GM12878 (cell line): ENCODE measurements around the gene ZNF780B. TPM values are rescaled to one million over a fixed set of nuclear protein-coding genes. Genes with fewer than 3 reads are reported as not detected.
A peak's percentile ranks its signal among the peaks of the same experiment; 100 is the strongest.

Experiments used
- ATAC-seq: fragments of 200-7000 bp; cut with Tn5 transposase; 3 replicates; pipeline ENCODE4 v1.9.1; 2020; ENCODE audit warnings: mild to moderate bottlenecking, moderate library complexity
- BruUV-seq: library from RNA; stranded (reverse); fragments of 400-500 nt; replicated peaks from 2 replicates; lab custom pipeline; 2021; lab: Mats Ljungman, UMichigan
- CTCF ChIA-PET: fragments of 300-600 bp; sonication (Branson Sonifier 250); formaldehyde crosslinking; extraction: SDS; loops from one replicate; lab custom pipeline; 2021; ENCODE audit warnings: inconsistent platforms; lab: Yijun Ruan, JAX
- POLR2A ChIA-PET: fragments of 350-600 bp; formaldehyde crosslinking; extraction: SDS; loops from one replicate; lab custom pipeline; 2021; ENCODE audit warnings: inconsistent platforms; lab: Charles Lee
- RAD21 ChIA-PET: fragments of 300-600 bp; sonication (Branson Sonifier 250); formaldehyde crosslinking; loops from one replicate; lab custom pipeline; 2023; ENCODE audit warnings: antibody characterized with exemption; ENCODE audit not compliant: unreplicated experiment; lab: Charles Lee
- SMC1A ChIA-PET: fragments of 300-600 bp; sonication (Branson Sonifier 250); formaldehyde crosslinking; loops from one replicate; lab custom pipeline; 2023; ENCODE audit not compliant: unreplicated experiment, uncharacterized antibody; lab: Charles Lee
- DNase-seq: peaks from one replicate; pipeline ENCODE4 v3.0.0-alpha.2; 2011; ENCODE audit warnings: low read depth, low spot score
- FAIRE-seq: peaks from 3 replicates; lab custom pipeline; 2011; peaks lifted over from hg19 to GRCh38; lab: Jason Lieb, UNC
- H2AFZ ChIP-seq: 2 replicates; pipeline ENCODE4 v1.6.0; 2011; ENCODE audit warnings: low read depth, low read length, control low read depth; ENCODE audit not compliant: control insufficient read depth
- H3K27ac ChIP-seq: 2 replicates; pipeline ENCODE4 v1.5.1; 2011; ENCODE audit warnings: control low read depth; ENCODE audit not compliant: control insufficient read depth, insufficient read depth
- H3K27me3 ChIP-seq, 2 experiments: replicated peaks in 1 of 2; 2 replicates each; pipeline versions ENCODE4 v1.6.0 to v1.6.1; 2011; ENCODE audit warnings: low read length in 1 of 2; ENCODE audit not compliant: control insufficient read depth in 2 of 2, insufficient read depth in 2 of 2
- H3K36me3 ChIP-seq, 2 experiments: 2 replicates each; pipeline ENCODE4 v1.5.1; 2011; ENCODE audit warnings: low read length in 1 of 2; ENCODE audit not compliant: control insufficient read depth in 2 of 2, insufficient read depth in 2 of 2
- H3K4me1 ChIP-seq: 2 replicates; pipeline ENCODE4 v1.6.1; 2011; ENCODE audit warnings: mild to moderate bottlenecking, low read length, moderate library complexity, mixed read lengths; ENCODE audit not compliant: control insufficient read depth, insufficient read depth
- H3K4me2 ChIP-seq: 2 replicates; pipeline ENCODE4 v1.6.0; 2011; ENCODE audit warnings: control low read depth; ENCODE audit not compliant: control insufficient read depth, insufficient read depth
- H3K4me3 ChIP-seq: fragments of 200-600 bp; sonication (generic); 2 replicates; pipeline ENCODE4 v1.5.1; 2016
- H3K79me2 ChIP-seq: 2 replicates; pipeline ENCODE4 v1.6.0; 2011; ENCODE audit warnings: low read length; ENCODE audit not compliant: control insufficient read depth, insufficient read depth
- H3K9ac ChIP-seq: 2 replicates; pipeline ENCODE4 v1.8.0; 2011; ENCODE audit warnings: low read length, control low read depth, mixed read lengths; ENCODE audit not compliant: control insufficient read depth, insufficient read depth
- H3K9me3 ChIP-seq: replicated peaks from 3 replicates; pipeline ENCODE4 v1.5.1; 2011; ENCODE audit warnings: mild to moderate bottlenecking, low read length; ENCODE audit not compliant: control insufficient read depth, insufficient read depth
- H4K20me1 ChIP-seq: 2 replicates; pipeline ENCODE4 v1.6.0; 2011; ENCODE audit not compliant: control insufficient read depth, insufficient read depth
- ATF7 ChIP-seq: fragments of 450-650 bp; IDR thresholded peaks from 2 replicates; pipeline ENCODE4 v1.6.1; 2016; ENCODE audit warnings: low read depth, mild to moderate bottlenecking
- BCL3 ChIP-seq: IDR thresholded peaks from 2 replicates; pipeline ENCODE4 v1.6.1; 2011; ENCODE audit warnings: borderline replicate concordance, low read depth, mild to moderate bottlenecking, moderate library complexity, low read length; ENCODE audit not compliant: insufficient read depth, poor library complexity, severe bottlenecking
- CBX3 ChIP-seq: fragments of 200-600 bp; sonication (generic); IDR thresholded peaks from 2 replicates; pipeline ENCODE4 v1.6.1; 2016; ENCODE audit warnings: low read depth, borderline replicate concordance
- CHD2 ChIP-seq: IDR thresholded peaks from 2 replicates; pipeline ENCODE4 v1.6.1; 2011; ENCODE audit warnings: low read depth, low read length, improper control_type of control experiment, borderline replicate concordance
- EED ChIP-seq: sonication (generic); IDR thresholded peaks from 2 replicates; pipeline ENCODE4 v1.6.1; 2016; ENCODE audit warnings: antibody characterized with exemption, low read depth
- FOS ChIP-seq: IDR thresholded peaks from 3 replicates; pipeline ENCODE4 v1.6.1; 2011; ENCODE audit warnings: borderline replicate concordance; ENCODE audit not compliant: insufficient read length; ENCODE audit errors: extremely low read depth
- MYB ChIP-seq: fragments of 150-350 bp; IDR thresholded peaks from 2 replicates; pipeline ENCODE4 v1.6.1; 2014; ENCODE audit warnings: mild to moderate bottlenecking, low read depth, low read length, borderline replicate concordance
- NFIC ChIP-seq: IDR thresholded peaks from 2 replicates; pipeline ENCODE4 v1.6.1; 2012; ENCODE audit warnings: low read depth, mild to moderate bottlenecking, inconsistent platforms, low read length, moderate library complexity
- PAX5 ChIP-seq: IDR thresholded peaks from 2 replicates; pipeline ENCODE4 v1.6.1; 2011; ENCODE audit warnings: low read depth, low read length, borderline replicate concordance
- PAX8 ChIP-seq: fragments of 450-650 bp; IDR thresholded peaks from 2 replicates; pipeline ENCODE4 v1.6.1; 2017; ENCODE audit warnings: mild to moderate bottlenecking, moderate library complexity
- PBX3 ChIP-seq: IDR thresholded peaks from 2 replicates; pipeline ENCODE4 v1.6.1; 2011; ENCODE audit warnings: mild to moderate bottlenecking, low read depth, low read length, moderate library complexity; ENCODE audit not compliant: insufficient replicate concordance
- ZBED1 ChIP-seq: IDR thresholded peaks from 2 replicates; pipeline ENCODE4 v1.6.1; 2016; ENCODE audit warnings: borderline replicate concordance
- ZBTB11 ChIP-seq: fragments of 450-650 bp; formaldehyde crosslinking; IDR thresholded peaks from 2 replicates; pipeline ENCODE4 v1.5.0; 2022; ENCODE audit warnings: mild to moderate bottlenecking, missing genetic modification characterization
- ZNF217 ChIP-seq: fragments of 450-650 bp; IDR thresholded peaks from 2 replicates; pipeline ENCODE4 v1.6.1; 2017; ENCODE audit warnings: antibody characterized with exemption, mild to moderate bottlenecking
- WGBS: methylation state at CpG from one replicate; pipeline ENCODE4 v1.1.6; 2016; ENCODE audit warnings: low lambda C conversion rate; ENCODE audit not compliant: insufficient replicate concordance, insufficient coverage; ENCODE audit errors: missing lambda C conversion rate; 5-methylcytosine and 5-hydroxymethylcytosine counted together
- in situ Hi-C: fragments of 300-500 bp; cut with MboI; formaldehyde crosslinking; loops from 9 replicates; pipeline ENCODE4 v1.14.3; 2018; ENCODE audit warnings: mixed read lengths
- intact Hi-C: fragments of 100-400 bp; cut with micrococcal nuclease; formaldehyde crosslinking; loops from one replicate; pipeline ENCODE4 v1.14.2; 2022; ENCODE audit not compliant: unreplicated experiment
- polyA plus RNA-seq, 11 experiments: library from polyadenylated mRNA; depleted of rRNA in 4 of 11; unstranded in 6 of 11; stranded (reverse) in 5 of 11; fragments of >200 nt; fragmentation: Nextera tagmentation in 4 of 11; fragmentation: Illumina TruSeq in 1 of 11; extraction: Ambion mirVana in 4 of 11; extraction: Trizol in 1 of 11; gene quantifications; 1 replicate in 1 of 11; 2 replicates in 10 of 11; pipeline versions ENCODE4 v1.2.1 to v1.2.3, GENCODE V29; 2011 to 2016; ENCODE audit warnings: inconsistent platforms in 2 of 11, missing spikeins in 2 of 11, low read depth in 1 of 11
- total RNA-seq, 4 experiments: library from RNA; depleted of rRNA in 3 of 4; stranded (reverse); fragments of >200 nt in 3 of 4; fragmentation: Illumina TruSeq in 1 of 4; extraction: Trizol in 1 of 4; gene quantifications; 2 replicates each; pipeline versions ENCODE4 v1.2.1 to v1.2.3, GENCODE V29; 2013 to 2021

The ZNF780B gene
- total and polyA plus RNA-seq, 10 of the 15 experiments (the other 5 are each of a cell fraction or from before 2014, with no cell fraction given) = 7.3 to 24.0 (median 12.3) TPM

- no peak for TF ChIP-seq PBX3
- no peak for TF ChIP-seq EED
- no peak for TF ChIP-seq CBX3
- no peak for TF ChIP-seq NFIC
Measured at GRCh38 chr19:39997638-39998216, 58.3 kb downstream of the ZNF780B start (continued).

- Histone ChIP-seq H2AFZ (peak within 1 kb of the TSS; percentile 91), H3K27ac (peak within 1 kb of the TSS; percentile 79), H3K9ac (peak within 1 kb of the TSS; percentile 83), H3K36me3 (no peaks in the 10 kb centered on the region), H3K4me1 (peaks cover 4% of the 10 kb centered on the region; the same call in 1 of the 2 replicates), H3K27me3 (no peaks in the 10 kb centered on the region), H3K9me3 (peaks cover 8% of the 10 kb centered on the region; the same call in 2 of the 3 replicates), H3K79me2 (peaks cover 16% of the 10 kb centered on the region), H3K4me3 (peak within 1 kb of the TSS; percentile 83), H3K4me2 (peak within 1 kb of the TSS; percentile 79), H4K20me1 (no peaks in the 10 kb centered on the region)
- BruUV-seq = TSS peak; percentile 80
- WGBS = 8% methylated on average over 50 of the region's 53 CpGs
- ATAC-seq (peak; percentile 94), FAIRE-seq (peak; percentile 84), DNase-seq (peak; percentile 82)
- in situ Hi-C loops (no loop called here), intact Hi-C loops (no loop called here)
- ChIA-PET SMC1A (interaction anchor here (0.8 to 3.4 kb wide), 6 partner anchors 11 to 324 kb away, joined by 3 to 25 read pairs (median 3); partner anchors contain the start of gene PSMC4), CTCF (interaction anchor here (0.5 to 2.9 kb wide), 8 partner anchors 24 to 359 kb away, joined by 3 to 21 read pairs (median 4); partner anchors contain the start of genes PSMC4 and ZNF780B), POLR2A (interaction anchor here (0.6 to 3.8 kb wide), 4 partner anchors 27 to 1133 kb away, joined by 3 to 23 read pairs (median 4); partner anchors contain the start of gene PSMC4), RAD21 (interaction anchor here (0.5 to 2.7 kb wide), 8 partner anchors 8 to 193 kb away, joined by 3 to 21 read pairs (median 4); partner anchors contain the start of gene PSMC4)
- TF ChIP-seq MYB (peak; percentile 71; the same call in 1 of the 2 replicates), FOS (no peak), ZNF217 (no peak), ATF7 (peak; percentile 13; the same call in 1 of the 2 replicates), PAX5 (peak; percentile 9; the same call in 1 of the 2 replicates), PAX8 (no peak), BCL3 (no peak), ZBED1 (no peak), ZBTB11 (CRISPR knock-in tag) (peak; percentile 43; the same call in 1 of the 2 replicates), CHD2 (no peak)
Measured at GRCh38 chr19:39996811-39997637, 59.0 kb downstream of the ZNF780B start, which contains the start of gene ZNF546. Gene ZNF546 (plus strand): TSS chr19:39997060. CDS start chr19:39998327, 1,267 bp downstream.
